Mesenchymal stem cell (in vitro differentiated cells and primary cell): Measurements from ENCODE around the gene TMEM143.

ENCODE experiments used
- DNase-seq: peaks from one replicate; pipeline ENCODE4 v3.0.0-alpha.2; 2013
- H2AFZ ChIP-seq: one replicate; pipeline ENCODE4 v1.6.1; 2013; ENCODE audit warnings: low read depth, mild to moderate bottlenecking, control low read depth, inconsistent platforms, low read length, moderate library complexity
- H2AK5ac ChIP-seq: 2 replicates; pipeline ENCODE4 v1.6.1; 2013; ENCODE audit warnings: low read length, moderate library complexity, mild to moderate bottlenecking, inconsistent platforms; ENCODE audit not compliant: severe bottlenecking
- H2BK120ac ChIP-seq: one replicate; pipeline ENCODE4 v1.6.1; 2013; ENCODE audit warnings: low read depth, mild to moderate bottlenecking, inconsistent platforms, low read length, moderate library complexity
- H2BK12ac ChIP-seq, 2 experiments: one replicate each; pipeline ENCODE4 v1.6.1; 2013; ENCODE audit warnings: inconsistent platforms in 2 of 2, low read length in 2 of 2, mild to moderate bottlenecking in 2 of 2, moderate library complexity in 2 of 2, control low read depth in 1 of 2
- H2BK15ac ChIP-seq: one replicate; pipeline ENCODE4 v1.6.1; 2013; ENCODE audit warnings: mild to moderate bottlenecking, low read depth, inconsistent platforms; ENCODE audit not compliant: poor library complexity, severe bottlenecking
- H2BK5ac ChIP-seq: 2 replicates; pipeline ENCODE4 v1.6.1; 2013; ENCODE audit warnings: low read depth, mild to moderate bottlenecking, low read length, control low read depth, inconsistent platforms; ENCODE audit not compliant: poor library complexity, severe bottlenecking
- H3K14ac ChIP-seq, 2 experiments: one replicate each; pipeline ENCODE4 v1.6.1; 2013; ENCODE audit warnings: inconsistent platforms in 2 of 2, low read length in 2 of 2, control low read depth in 1 of 2, mild to moderate bottlenecking in 1 of 2, moderate library complexity in 1 of 2
- H3K18ac ChIP-seq, 2 experiments: one replicate each; pipeline ENCODE4 v1.6.1; 2013; ENCODE audit warnings: inconsistent platforms in 2 of 2, low read length in 2 of 2, control low read depth in 1 of 2, low read depth in 1 of 2, mild to moderate bottlenecking in 1 of 2
- H3K23ac ChIP-seq, 2 experiments: one replicate each; pipeline ENCODE4 v1.6.1; 2013; ENCODE audit warnings: inconsistent platforms in 2 of 2, low read length in 2 of 2, mild to moderate bottlenecking in 2 of 2, moderate library complexity in 2 of 2, control low read depth in 1 of 2
- H3K27ac ChIP-seq: 2 replicates; pipeline ENCODE4 v1.5.1; 2013; ENCODE audit warnings: mild to moderate bottlenecking, moderate library complexity, low read length, control low read depth, inconsistent platforms; ENCODE audit not compliant: poor library complexity, severe bottlenecking
- H3K27me3 ChIP-seq, 2 experiments: 2 replicates each; pipeline versions ENCODE4 v1.6.1 to v1.7.0; 2013; ENCODE audit warnings: low read length in 2 of 2, mild to moderate bottlenecking in 2 of 2, moderate library complexity in 2 of 2, control low read depth in 1 of 2, inconsistent platforms in 1 of 2; ENCODE audit not compliant: control insufficient read depth in 1 of 2, insufficient read depth in 1 of 2
- H3K36me3 ChIP-seq, 2 experiments: 2 replicates each; pipeline versions ENCODE4 v1.6.1 to v1.7.0; 2013; ENCODE audit warnings: low read length in 2 of 2, control low read depth in 1 of 2, inconsistent platforms in 1 of 2, low read depth in 1 of 2, mild to moderate bottlenecking in 1 of 2; ENCODE audit not compliant: insufficient read depth in 2 of 2, control insufficient read depth in 1 of 2
- H3K4ac ChIP-seq, 2 experiments: one replicate each; pipeline ENCODE4 v1.6.1; 2013; ENCODE audit warnings: inconsistent platforms in 2 of 2, low read length in 2 of 2, mild to moderate bottlenecking in 2 of 2, moderate library complexity in 2 of 2, control low read depth in 1 of 2, low read depth in 1 of 2
- H3K4me1 ChIP-seq: 2 replicates; pipeline ENCODE4 v1.6.1; 2013; ENCODE audit warnings: low read depth, low read length, control low read depth; ENCODE audit not compliant: control insufficient read depth, insufficient read depth
- H3K4me2 ChIP-seq: 2 replicates; pipeline ENCODE4 v1.6.1; 2013; ENCODE audit warnings: low read length, mild to moderate bottlenecking, inconsistent platforms; ENCODE audit not compliant: poor library complexity, severe bottlenecking
- H3K4me3 ChIP-seq, 2 experiments: 2 replicates each; pipeline versions ENCODE4 v1.5.1 to v1.7.0; 2013; ENCODE audit warnings: low read length in 2 of 2, mild to moderate bottlenecking in 2 of 2, control low read depth in 1 of 2, low read depth in 1 of 2; ENCODE audit not compliant: insufficient read depth in 1 of 2
- H3K79me1 ChIP-seq: replicated peaks from 2 replicates; pipeline ENCODE4 v1.6.1; 2013; ENCODE audit warnings: mild to moderate bottlenecking, control low read depth, low read length, inconsistent platforms; ENCODE audit not compliant: poor library complexity, severe bottlenecking
- H3K9ac ChIP-seq: 2 replicates; pipeline ENCODE4 v1.7.0; 2013; ENCODE audit warnings: mild to moderate bottlenecking, low read length, moderate library complexity
- H3K9me3 ChIP-seq: 2 replicates; pipeline ENCODE4 v1.7.0; 2013; ENCODE audit warnings: mild to moderate bottlenecking, low read length; ENCODE audit not compliant: control insufficient read depth
- H4K8ac ChIP-seq: one replicate; pipeline ENCODE4 v1.6.1; 2013; ENCODE audit warnings: inconsistent platforms, mild to moderate bottlenecking, low read length, moderate library complexity
- H4K91ac ChIP-seq: one replicate; pipeline ENCODE4 v1.6.1; 2013; ENCODE audit warnings: mild to moderate bottlenecking, low read length, inconsistent platforms
- whole genome bisulfite sequencing: methylation state at CpG from one replicate; pipeline ENCODE4 v1.1.7; 2013; ENCODE audit warnings: mixed read lengths; 5-methylcytosine and 5-hydroxymethylcytosine counted together

The TMEM143 gene

GRCh38 chr19:48340995-48341394, 22.7 kb downstream of the TMEM143 start:
- Histone ChIP-seq H3K9me3 (no peaks in the 10 kb centered on the region), H4K8ac (no peak overlapping the region), H3K36me3 (peaks cover 3 to 10% of the 10 kb centered on the region in 2 experiments), H3K4me1 (peaks cover 14% of the 10 kb centered on the region), H3K14ac (no peak overlapping the region), H3K23ac (no peak overlapping the region), H3K27ac (no peak overlapping the region), H3K79me1 (no peaks in the 10 kb centered on the region), H2BK15ac (no peak overlapping the region), H3K4ac (no peak overlapping the region), H2BK5ac (no peak overlapping the region), H2AK5ac (no peak overlapping the region), H3K4me2 (no peak overlapping the region), H3K27me3 (no peaks in the 10 kb centered on the region), H3K4me3 (no peak overlapping the region), H2BK120ac (no peak overlapping the region), H4K91ac (no peak overlapping the region), H3K9ac (no peak overlapping the region), H3K18ac (no peak overlapping the region), H2AFZ (no peak overlapping the region), H2BK12ac (no peak overlapping the region)
- 92% methylated on average over 11 of the region's 11 CpGs for WGBS
- DNase-seq, result no peak

GRCh38 chr19:48338802-48339503, 24.8 kb downstream of the TMEM143 start:
- Histone ChIP-seq H3K18ac (no peak overlapping the region), H2BK5ac (no peak overlapping the region), H2BK15ac (no peak overlapping the region), H3K79me1 (no peaks in the 10 kb centered on the region), H3K9me3 (no peaks in the 10 kb centered on the region), H3K4ac (no peak overlapping the region), H3K4me2 (no peak overlapping the region), H4K8ac (no peak overlapping the region), H2BK12ac (no peak overlapping the region), H2BK120ac (no peak overlapping the region), H3K9ac (no peak overlapping the region), H4K91ac (no peak overlapping the region), H3K14ac (no peak overlapping the region), H3K4me1 (peaks cover 16% of the 10 kb centered on the region), H3K36me3 (peaks cover 3 to 10% of the 10 kb centered on the region in 2 experiments), H3K4me3 (no peak overlapping the region), H2AK5ac (no peak overlapping the region), H3K23ac (no peak overlapping the region), H3K27ac (no peak overlapping the region), H2AFZ (no peak overlapping the region), H3K27me3 (no peaks in the 10 kb centered on the region)
- 88% methylated on average over 14 of the region's 14 CpGs for WGBS
- no peak for DNase-seq

- H2AK5ac ChIP-seq, result no peak overlapping the region
- H3K4me3 ChIP-seq, result no peak overlapping the region
- no peak overlapping the region for H3K9ac ChIP-seq
- no peak overlapping the region for H3K23ac ChIP-seq
- no peak overlapping the region for H3K14ac ChIP-seq
- 95% methylated on average over 14 of the region's 14 CpGs for WGBS
- H3K79me1 ChIP-seq, result no peaks in the 10 kb centered on the region
- no peak overlapping the region for H3K4me2 ChIP-seq
- H4K91ac ChIP-seq, result no peak overlapping the region
- H3K4me1 ChIP-seq, result peaks cover 22% of the 10 kb centered on the region
- no peak overlapping the region for H3K18ac ChIP-seq
- H2BK12ac ChIP-seq, result no peak overlapping the region
- H3K4ac ChIP-seq, result no peak overlapping the region
- H2BK15ac ChIP-seq, result no peak overlapping the region
- no peak overlapping the region for H2AFZ ChIP-seq
- H3K9me3 ChIP-seq, result no peaks in the 10 kb centered on the region
- peaks cover 3 to 10% of the 10 kb centered on the region in 2 experiments for H3K36me3 ChIP-seq
- no peak overlapping the region for H4K8ac ChIP-seq
- H3K27ac ChIP-seq, result no peak overlapping the region
- no peak overlapping the region for H2BK120ac ChIP-seq
- no peak overlapping the region for H2BK5ac ChIP-seq
- no peak for DNase-seq
- H3K27me3 ChIP-seq, result no peaks in the 10 kb centered on the region
These were observed 25.4 kb downstream of the TMEM143 start for GRCh38 chr19:48338253-48338755.

GRCh38 chr19:48333467-48334384, 30.0 kb downstream of the TMEM143 start:
- peak; percentile 94 for DNase-seq
- no peak overlapping the region for H2BK5ac ChIP-seq
- peak overlapping the region; percentile 55 for H4K8ac ChIP-seq
- no peaks in the 10 kb centered on the region for H3K9me3 ChIP-seq
- peak overlapping the region; percentile 77 for H2BK15ac ChIP-seq
- peak overlapping the region; percentile 90 for H2AFZ ChIP-seq
- 12% methylated on average over 48 of the region's 54 CpGs for WGBS
- peaks cover 26 to 34% of the 10 kb centered on the region in 2 experiments for H3K36me3 ChIP-seq
- H3K18ac ChIP-seq, result peak overlapping the region in 1 of 2 experiments; percentile 70
- H3K27ac ChIP-seq, result peak overlapping the region; percentile 16
- peak overlapping the region; percentile 49 to 70 for H3K4me3 ChIP-seq
- H3K9ac ChIP-seq, result peak overlapping the region; percentile 79
- H3K23ac ChIP-seq, result no peak overlapping the region
- no peak overlapping the region for H3K14ac ChIP-seq
- peak overlapping the region in 1 of 2 experiments; percentile 88 for H3K4ac ChIP-seq
- H2BK120ac ChIP-seq, result peak overlapping the region; percentile 54
- H3K4me2 ChIP-seq, result peak overlapping the region; percentile 96
- H3K79me1 ChIP-seq, result peaks cover 9% of the 10 kb centered on the region
- H4K91ac ChIP-seq, result no peak overlapping the region
- peaks cover 22% of the 10 kb centered on the region for H3K4me1 ChIP-seq
- H3K27me3 ChIP-seq, result no peaks in the 10 kb centered on the region
- H2BK12ac ChIP-seq, result peak overlapping the region in 1 of 2 experiments; percentile 76
- H2AK5ac ChIP-seq, result no peak overlapping the region
